Neural cell (in vitro differentiated cells): ENCODE data around the gene RELT. TPM values are rescaled to one million over a fixed set of nuclear protein-coding genes. Genes with fewer than 3 reads are reported as not detected.
A peak's percentile ranks its signal among the peaks of the same experiment; 100 is the strongest.

ENCODE experiments used
- H2AFZ ChIP-seq: fragments of 200-600, 300-800 bp; sonication (generic), shearing (Covaris generic); 2 replicates; pipeline ENCODE4 v1.6.0; 2014; ENCODE audit warnings: low read depth, mild to moderate bottlenecking, antibody characterized with exemption, low read length, moderate library complexity
- H3F3A ChIP-seq: fragments of 200-600 bp; shearing (Covaris generic); 2 replicates; pipeline ENCODE4 v1.6.1; 2016; ENCODE audit warnings: mild to moderate bottlenecking, moderate library complexity, mixed read lengths, antibody characterized with exemption, low read length; ENCODE audit not compliant: insufficient read depth, poor library complexity, severe bottlenecking
- H3K27ac ChIP-seq: fragments of 200-600, 300-800 bp; sonication (generic), shearing (Covaris generic); 2 replicates; pipeline ENCODE4 v1.5.1; 2014; ENCODE audit warnings: mild to moderate bottlenecking, low read length, moderate library complexity
- H3K27me3 ChIP-seq: fragments of 300-800, 200-600 bp; sonication (generic), shearing (Covaris generic); 2 replicates; pipeline ENCODE4 v1.6.0; 2014; ENCODE audit warnings: mild to moderate bottlenecking, low read depth, low read length, moderate library complexity; ENCODE audit not compliant: insufficient read depth
- H3K36me3 ChIP-seq: fragments of 300-800, 200-600 bp; sonication (generic), shearing (Covaris generic); 2 replicates; pipeline ENCODE4 v1.5.1; 2014; ENCODE audit warnings: mild to moderate bottlenecking, antibody characterized with exemption, low read length, moderate library complexity; ENCODE audit not compliant: insufficient read depth
- H3K4me2 ChIP-seq: fragments of 300-800, 200-600 bp; sonication (generic), shearing (Covaris generic); 2 replicates; pipeline ENCODE4 v1.6.0; 2014; ENCODE audit warnings: mild to moderate bottlenecking, low read length
- H3K4me3 ChIP-seq: fragments of 300-800, 200-600 bp; sonication (generic), shearing (Covaris generic); 2 replicates; pipeline ENCODE4 v1.5.1; 2014; ENCODE audit warnings: mild to moderate bottlenecking, low read length, moderate library complexity
- H3K79me2 ChIP-seq: fragments of 200-600 bp; shearing (Covaris generic); replicated peaks from 2 replicates; pipeline ENCODE4 v1.6.0; 2014; ENCODE audit warnings: mild to moderate bottlenecking, low read length, moderate library complexity; ENCODE audit not compliant: insufficient read depth
- H3K9ac ChIP-seq: fragments of 300-800, 200-600 bp; sonication (generic), shearing (Covaris generic); 2 replicates; pipeline ENCODE4 v1.6.1; 2016; ENCODE audit warnings: mild to moderate bottlenecking, low read length, mixed read lengths
- H3K9me2 ChIP-seq: fragments of 200-600 bp; shearing (Covaris generic); 2 replicates; pipeline ENCODE4 v1.6.1; 2016; ENCODE audit warnings: mild to moderate bottlenecking, low read length, mixed read lengths; ENCODE audit not compliant: insufficient read depth
- H3K9me3 ChIP-seq: fragments of 200-600, 300-800 bp; sonication (generic), shearing (Covaris generic); 2 replicates; pipeline ENCODE4 v1.6.1; 2016; ENCODE audit warnings: mild to moderate bottlenecking, mixed run types, low read length, moderate library complexity, mixed read lengths
- H4K20me1 ChIP-seq: fragments of 200-600 bp; shearing (Covaris generic); 2 replicates; pipeline ENCODE4 v1.6.1; 2016; ENCODE audit warnings: mild to moderate bottlenecking, mixed run types; ENCODE audit not compliant: insufficient read depth
- CTCF ChIP-seq: fragments of 450-650 bp; IDR thresholded peaks from 2 replicates; pipeline ENCODE4 v1.5.1; 2014; ENCODE audit warnings: antibody characterized with exemption, mild to moderate bottlenecking, moderate library complexity; ENCODE audit not compliant: poor library complexity, severe bottlenecking
- EP300 ChIP-seq: fragments of 450-650 bp; conservative IDR thresholded peaks from 2 replicates; pipeline ENCODE4 v1.6.1; 2014; ENCODE audit warnings: antibody characterized with exemption, mild to moderate bottlenecking, moderate library complexity; ENCODE audit not compliant: poor library complexity, severe bottlenecking
- EZH2 ChIP-seq: fragments of 200-600, 300-800 bp; shearing (Covaris generic), sonication (generic); IDR thresholded peaks from 2 replicates; pipeline ENCODE4 v1.6.1; 2014; ENCODE audit warnings: antibody characterized with exemption, low read length, borderline replicate concordance, mild to moderate bottlenecking; ENCODE audit not compliant: insufficient read depth, poor library complexity, severe bottlenecking
- MXI1 ChIP-seq: fragments of 450-650 bp; conservative IDR thresholded peaks from 2 replicates; pipeline ENCODE4 v1.6.1; 2014; ENCODE audit warnings: antibody characterized with exemption, mild to moderate bottlenecking; ENCODE audit not compliant: poor library complexity, severe bottlenecking
- POLR2AphosphoS5 ChIP-seq: IDR thresholded peaks from 2 replicates; pipeline ENCODE4 v1.6.1; 2012
- RAD21 ChIP-seq: fragments of 450-650 bp; conservative IDR thresholded peaks from 2 replicates; pipeline ENCODE4 v1.6.1; 2014; ENCODE audit warnings: antibody characterized with exemption, mild to moderate bottlenecking, moderate library complexity
- REST ChIP-seq: IDR thresholded peaks from 2 replicates; pipeline ENCODE4 v1.6.1; 2012; ENCODE audit warnings: borderline replicate concordance
- SMC3 ChIP-seq: fragments of 450-650 bp; conservative IDR thresholded peaks from 2 replicates; pipeline ENCODE4 v1.6.1; 2014; ENCODE audit warnings: antibody characterized with exemption, mild to moderate bottlenecking, moderate library complexity; ENCODE audit not compliant: poor library complexity
- TAF1 ChIP-seq: IDR thresholded peaks from 2 replicates; pipeline ENCODE4 v1.6.1; 2012; ENCODE audit warnings: low read depth
- polyA plus RNA-seq: library from polyadenylated mRNA; depleted of rRNA; stranded (reverse); fragments of >200 nt; gene quantifications from 2 replicates; pipeline ENCODE4 v1.2.3, GENCODE V29; 2014

Gene RELT
- polyA plus RNA-seq, 1 donor from 2014 or later: 12.4 TPM

DNA sequence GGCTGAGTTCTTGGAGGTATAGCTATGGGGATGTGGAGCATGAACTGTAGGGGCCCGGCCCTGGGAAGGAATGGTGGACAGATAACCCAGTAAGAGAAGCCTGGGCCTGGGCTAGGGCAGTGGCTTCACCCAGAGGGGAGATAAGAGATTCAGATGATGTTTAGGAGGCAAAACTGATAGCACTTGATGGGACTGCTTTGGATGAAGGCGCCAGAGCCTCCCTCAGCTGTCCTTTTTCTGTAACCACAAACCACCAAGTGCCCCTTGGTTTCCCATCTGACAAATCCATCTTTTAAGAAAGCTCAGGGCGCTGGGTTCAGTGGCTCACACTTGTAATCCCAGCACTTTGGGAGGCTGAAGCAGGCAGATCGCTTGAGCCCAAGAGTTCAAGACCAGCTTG lies 23.4 kb downstream of the RELT start:
- Histone ChIP-seq H3K36me3 (peaks cover under 1% of the 10 kb centered on the region), H2AFZ (no peak overlapping the region), H4K20me1 (no peaks in the 10 kb centered on the region), H3K27me3 (no peaks in the 10 kb centered on the region), H3K4me3 (no peak overlapping the region), H3K79me2 (no peaks in the 10 kb centered on the region), H3K27ac (no peak overlapping the region), H3K9me2 (no peaks in the 10 kb centered on the region), H3F3A (no peaks in the 10 kb centered on the region), H3K4me2 (no peak overlapping the region), H3K9ac (no peak overlapping the region), H3K9me3 (no peaks in the 10 kb centered on the region)
- TF ChIP-seq TAF1 (no peak), EP300 (no peak), REST (no peak), EZH2 (no peak), CTCF (no peak), RAD21 (no peak), MXI1 (no peak), POLR2AphosphoS5 (no peak), SMC3 (no peak)

DNA sequence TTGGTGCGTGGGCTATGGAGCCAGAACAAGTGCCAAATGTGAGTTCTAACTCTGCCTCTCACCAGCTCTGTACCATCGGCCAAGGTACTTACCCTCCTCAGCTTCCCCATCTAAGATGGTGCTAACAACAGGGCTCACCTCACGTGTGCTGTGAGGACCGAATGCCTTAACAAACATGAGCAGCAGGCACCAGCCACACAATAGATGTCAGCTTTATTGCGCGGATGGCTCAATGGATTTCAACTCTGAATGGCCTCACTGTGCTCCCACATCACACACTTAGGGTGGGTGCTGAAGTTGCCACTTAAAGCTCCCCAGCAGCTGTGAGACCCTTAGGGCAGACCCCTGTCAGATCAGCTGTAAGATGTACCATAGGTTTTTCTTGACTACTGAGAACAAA lies 24.1 kb downstream of the RELT start:
- no peaks in the 10 kb centered on the region for H3K27me3 ChIP-seq
- no peak overlapping the region for H3K27ac ChIP-seq
- peaks cover 6% of the 10 kb centered on the region for H3K36me3 ChIP-seq
- no peaks in the 10 kb centered on the region for H3K9me2 ChIP-seq
- H2AFZ ChIP-seq: no peak overlapping the region
- H3K4me3 ChIP-seq: no peak overlapping the region
- no peaks in the 10 kb centered on the region for H3K79me2 ChIP-seq
- H3F3A ChIP-seq: no peaks in the 10 kb centered on the region
- H3K4me2 ChIP-seq: no peak overlapping the region
- no peak overlapping the region for H3K9ac ChIP-seq
- H3K9me3 ChIP-seq: no peaks in the 10 kb centered on the region
- no peaks in the 10 kb centered on the region for H4K20me1 ChIP-seq
- TF ChIP-seq RAD21 (no peak), TAF1 (no peak), CTCF (no peak), POLR2AphosphoS5 (peak; percentile 17), SMC3 (no peak)
